Measurements from ENCODE around the gene COL19A1. TPM values are rescaled to one million over a fixed set of nuclear protein-coding genes. Genes with fewer than 3 reads are reported as not detected.

COL19A1 gene
- total and polyA plus RNA-seq, 12 donors, result 0.26 to 2.8 (median 1.7) TPM

DNA sequence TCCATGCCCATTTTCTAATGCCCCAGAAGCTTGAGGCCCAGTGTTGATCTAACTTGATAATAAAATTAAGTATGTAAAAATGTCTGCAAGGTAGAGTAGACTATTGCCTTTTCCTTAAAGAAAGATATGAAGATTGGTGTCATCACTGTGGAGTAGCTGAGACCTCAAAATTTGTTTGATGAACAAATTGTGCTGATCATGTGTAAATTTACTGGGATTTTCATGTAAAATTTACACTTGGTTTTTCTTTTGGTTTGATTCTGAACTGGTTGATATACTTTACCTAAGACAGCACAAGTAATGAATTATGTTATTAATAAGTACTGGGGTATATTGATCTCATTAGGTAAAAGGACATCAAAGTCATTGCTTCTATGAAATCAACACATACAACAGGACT lies 207.3 kb downstream of the COL19A1 start:
- DNase-seq (no peak), ATAC-seq (no peak)
- intact Hi-C loops (cut with DNase I), result no loop called here
- Histone ChIP-seq H3K9me3 (no peaks in the 10 kb centered on the region), H3K27me3 (no peaks in the 10 kb centered on the region), H3K4me3 (no peak overlapping the region), H3K4me1 (no peaks in the 10 kb centered on the region), H3K36me3 (no peaks in the 10 kb centered on the region), H3K27ac (no peak overlapping the region)
- TF ChIP-seq, protein P1, sequence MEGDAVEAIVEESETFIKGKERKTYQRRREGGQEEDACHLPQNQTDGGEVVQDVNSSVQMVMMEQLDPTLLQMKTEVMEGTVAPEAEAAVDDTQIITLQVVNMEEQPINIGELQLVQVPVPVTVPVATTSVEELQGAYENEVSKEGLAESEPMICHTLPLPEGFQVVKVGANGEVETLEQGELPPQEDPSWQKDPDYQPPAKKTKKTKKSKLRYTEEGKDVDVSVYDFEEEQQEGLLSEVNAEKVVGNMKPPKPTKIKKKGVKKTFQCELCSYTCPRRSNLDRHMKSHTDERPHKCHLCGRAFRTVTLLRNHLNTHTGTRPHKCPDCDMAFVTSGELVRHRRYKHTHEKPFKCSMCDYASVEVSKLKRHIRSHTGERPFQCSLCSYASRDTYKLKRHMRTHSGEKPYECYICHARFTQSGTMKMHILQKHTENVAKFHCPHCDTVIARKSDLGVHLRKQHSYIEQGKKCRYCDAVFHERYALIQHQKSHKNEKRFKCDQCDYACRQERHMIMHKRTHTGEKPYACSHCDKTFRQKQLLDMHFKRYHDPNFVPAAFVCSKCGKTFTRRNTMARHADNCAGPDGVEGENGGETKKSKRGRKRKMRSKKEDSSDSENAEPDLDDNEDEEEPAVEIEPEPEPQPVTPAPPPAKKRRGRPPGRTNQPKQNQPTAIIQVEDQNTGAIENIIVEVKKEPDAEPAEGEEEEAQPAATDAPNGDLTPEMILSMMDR (IDR thresholded peaks at IDR 0.05), result no peak

DNA sequence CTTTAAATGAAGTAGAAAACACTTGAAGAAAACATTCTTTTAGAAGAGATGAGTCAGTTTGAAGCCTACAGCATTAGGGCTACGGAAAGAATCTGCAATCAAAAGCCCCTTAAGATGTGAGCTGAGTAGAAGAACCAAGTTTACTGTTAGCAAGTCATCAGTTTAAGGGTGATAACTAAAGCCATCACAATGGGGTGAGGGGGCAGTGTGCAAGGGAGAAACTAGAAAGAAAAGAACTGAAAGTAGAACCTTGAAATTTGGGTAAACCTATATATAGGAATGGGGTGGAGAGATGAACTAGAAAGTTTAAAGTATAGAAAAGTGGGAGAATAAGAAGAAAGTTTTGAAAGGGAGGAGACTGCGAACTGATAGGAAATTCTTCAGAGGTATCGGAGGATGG lies 212.9 kb downstream of the COL19A1 start:
- intact Hi-C loops (cut with DNase I), result no loop called here
- DNase-seq (no peak), ATAC-seq (no peak)
- Histone ChIP-seq H3K36me3 (no peaks in the 10 kb centered on the region), H3K4me3 (no peak overlapping the region), H3K27ac (no peak overlapping the region), H3K4me1 (no peaks in the 10 kb centered on the region), H3K9me3 (no peaks in the 10 kb centered on the region), H3K27me3 (no peaks in the 10 kb centered on the region)
- WGBS, 2 donors, result 86 to 90% methylated on average over 3 of the region's 3 CpGs
- TF ChIP-seq, protein P1 (IDR thresholded peaks at IDR 0.05), result no peak

DNA sequence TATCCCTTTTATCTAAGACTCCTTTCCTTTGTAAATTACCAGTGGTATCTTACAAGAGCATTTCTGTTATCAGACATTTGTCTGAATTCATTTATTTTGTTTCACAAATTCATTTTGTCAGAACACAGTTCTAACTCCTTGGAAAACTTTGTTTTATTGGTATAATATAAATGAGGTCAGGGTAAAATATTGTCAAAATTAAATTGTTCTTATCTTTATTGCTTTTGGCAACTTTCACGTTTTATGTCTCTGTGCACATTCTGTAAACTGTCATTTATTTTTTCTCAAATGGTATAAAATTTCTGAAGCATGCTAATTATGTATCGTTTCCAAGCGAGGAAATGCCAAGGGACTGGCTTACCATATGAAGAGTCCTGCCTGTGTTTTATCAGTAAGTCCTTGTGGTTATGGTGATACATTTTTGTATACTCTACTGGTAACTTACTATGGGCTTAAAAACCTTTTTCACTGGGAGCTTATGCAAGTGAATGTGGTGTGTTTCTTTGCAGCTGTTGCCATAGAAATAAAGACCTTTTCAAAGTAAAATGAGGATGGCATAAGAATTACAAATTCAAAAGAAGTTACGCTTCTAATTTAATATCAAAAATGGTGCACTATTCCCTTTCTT lies 214.2 kb downstream of the COL19A1 start:
- no peaks in the 10 kb centered on the region for H3K9me3 ChIP-seq
- H3K27ac ChIP-seq, result no peak overlapping the region
- ATAC-seq (no peak), DNase-seq (no peak)
- 61 to 72% methylated on average over 4 of the region's 4 CpGs for WGBS, 2 donors
- no peak overlapping the region for H3K4me3 ChIP-seq
- no peaks in the 10 kb centered on the region for H3K27me3 ChIP-seq
- H3K4me1 ChIP-seq, result no peaks in the 10 kb centered on the region
- TF ChIP-seq, protein P1 (IDR thresholded peaks at IDR 0.05), result no peak
- intact Hi-C loops (cut with DNase I), result no loop called here
- no peaks in the 10 kb centered on the region for H3K36me3 ChIP-seq

DNA sequence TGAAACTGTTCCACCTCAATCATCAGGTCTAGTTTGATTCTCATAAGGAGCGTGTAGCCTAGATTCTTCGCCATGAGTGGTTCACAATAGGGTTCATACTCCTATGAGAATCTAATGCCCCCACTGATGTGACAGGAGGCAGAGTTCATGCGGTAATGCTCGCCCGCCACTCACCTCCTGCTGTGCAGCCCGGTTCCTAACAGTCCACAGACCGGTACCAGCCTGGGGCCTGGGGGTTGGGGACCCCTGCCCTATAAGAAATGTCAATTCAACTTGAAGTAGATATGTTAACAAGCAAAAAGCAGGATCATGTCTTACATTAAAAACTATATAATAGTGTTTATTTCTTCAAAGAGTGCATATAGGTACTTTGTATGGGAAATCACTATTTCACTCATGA lies 216.5 kb downstream of the COL19A1 start:
- intact Hi-C loops (cut with DNase I), result no loop called here
- Histone ChIP-seq H3K27ac (no peak overlapping the region), H3K9me3 (no peaks in the 10 kb centered on the region), H3K4me3 (no peak overlapping the region), H3K36me3 (no peaks in the 10 kb centered on the region), H3K4me1 (no peaks in the 10 kb centered on the region), H3K27me3 (no peaks in the 10 kb centered on the region)
- WGBS, 2 donors, result 77 to 94% methylated on average over 6 to 7 of the region's 7 CpGs
- TF ChIP-seq, protein P1 (IDR thresholded peaks at IDR 0.05), result no peak
- ATAC-seq, result no peak
- no peak for DNase-seq
